GM19397 (cell line): ENCODE results near the gene NRDE2.
"Not testable (repeated sequence)": the region's sequence is repeated elsewhere in the genome, so short reads cannot be mapped to it uniquely, and the experiment has no call there.

Experiments used
- ATAC-seq: cut with Tn5 transposase; IDR thresholded peaks from one replicate; pipeline ENCODE4 v1.9.1; 2021; ENCODE audit warnings: mild to moderate bottlenecking, moderate library complexity; ENCODE audit not compliant: unreplicated experiment

NRDE2 gene

DNA sequence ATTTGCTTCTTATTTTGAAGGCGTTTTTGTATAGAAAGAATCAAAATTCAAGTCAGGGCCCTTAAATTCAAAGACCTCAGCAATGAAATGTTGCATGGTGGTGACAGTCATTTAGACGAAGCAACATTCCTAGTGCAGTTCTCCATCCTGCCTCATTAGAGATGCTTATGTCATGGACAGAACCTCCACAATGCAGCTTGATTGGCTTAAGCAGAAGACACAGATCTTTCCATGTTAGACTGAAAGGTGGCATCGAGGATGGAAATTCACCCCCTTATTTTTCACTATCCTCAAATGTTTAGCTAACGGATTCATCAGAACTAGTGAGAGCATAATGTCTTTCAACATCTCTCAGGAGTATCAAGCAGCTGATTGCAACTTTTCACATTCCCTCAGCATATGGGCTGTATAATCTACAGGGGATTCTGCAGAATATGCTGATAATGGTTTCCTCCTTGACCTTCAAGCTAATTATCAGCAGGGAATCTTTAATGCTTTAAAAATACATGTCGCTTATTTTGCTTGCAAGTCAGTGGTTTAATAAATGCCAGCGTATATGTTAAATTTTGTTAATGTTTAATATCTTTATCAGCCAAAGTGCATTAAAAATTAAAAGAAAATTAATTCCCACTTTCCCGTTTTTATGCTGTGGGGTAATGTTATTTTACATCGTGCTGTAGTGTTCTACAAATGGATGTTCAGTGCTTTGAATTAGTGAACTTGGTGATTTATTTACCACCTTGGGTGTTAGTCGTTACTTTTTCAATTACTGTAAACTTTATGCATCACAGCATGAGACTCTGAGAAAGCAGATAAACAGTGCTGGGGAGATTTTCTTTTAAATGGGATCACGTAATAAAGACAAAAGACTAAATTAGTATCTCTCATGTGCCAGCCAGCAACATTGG, 12.8 kb upstream of the NRDE2 start:
- ATAC-seq, result no peak

DNA sequence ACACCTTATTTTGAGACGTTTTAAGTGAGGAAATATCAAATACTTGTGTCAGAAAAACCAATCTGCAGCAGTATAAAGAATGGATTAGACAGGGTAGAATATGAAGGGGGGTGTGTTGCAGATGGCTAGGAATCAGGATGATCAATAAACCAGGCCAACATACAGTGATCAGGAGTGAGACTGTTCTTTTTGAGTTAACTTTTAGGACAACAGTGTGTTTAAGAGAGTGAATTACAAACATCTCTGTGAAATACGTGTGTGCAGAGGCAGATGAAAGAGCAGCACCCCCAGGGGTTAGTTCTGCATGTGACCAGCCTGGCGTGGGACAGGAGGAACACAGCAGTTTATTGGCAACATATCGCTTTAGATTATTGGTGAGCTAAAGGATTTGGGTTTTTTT, 10.6 kb upstream of the NRDE2 start:
- no peak for ATAC-seq

DNA sequence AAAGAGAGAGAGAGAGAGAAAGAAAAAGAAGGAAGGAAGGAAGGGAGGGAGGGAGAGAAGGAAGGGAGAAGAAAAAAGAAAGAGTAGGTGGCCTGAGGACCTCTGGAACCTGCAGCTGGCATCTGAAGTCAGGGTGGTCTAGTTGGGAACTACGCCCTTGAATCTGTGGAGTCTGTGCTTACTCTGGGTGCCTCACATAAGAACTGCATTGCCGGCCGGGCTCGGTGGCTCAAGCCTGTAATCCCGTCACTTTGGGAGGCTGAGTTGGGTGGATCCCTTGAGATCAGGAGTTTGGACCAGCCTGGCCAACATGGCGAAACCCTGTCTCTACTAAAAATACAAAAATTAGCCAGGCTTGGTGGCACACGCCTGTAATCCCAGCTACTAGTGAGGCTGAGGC, 10.0 kb upstream of the NRDE2 start:
- no peak for ATAC-seq

DNA sequence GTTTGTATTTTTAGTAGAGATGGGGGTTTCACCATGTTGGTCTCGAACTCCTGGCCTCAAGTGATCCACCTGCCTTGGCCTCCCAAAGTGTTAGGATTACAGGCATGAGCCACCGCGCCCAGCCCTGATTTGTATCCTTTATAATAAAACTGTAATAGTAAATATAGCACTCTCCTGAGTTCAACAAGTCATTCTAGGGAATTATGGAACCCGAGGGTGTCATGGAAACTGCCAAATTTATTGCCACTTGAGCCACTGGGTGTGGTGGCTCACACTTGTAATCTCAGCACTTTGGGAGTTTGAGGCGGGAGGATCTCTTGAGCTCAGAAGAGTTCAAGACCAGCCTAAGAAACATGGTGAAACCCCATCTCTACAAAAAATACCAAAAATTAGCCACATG, 9.5 kb upstream of the NRDE2 start:
- ATAC-seq, result not testable (repeated sequence)

DNA sequence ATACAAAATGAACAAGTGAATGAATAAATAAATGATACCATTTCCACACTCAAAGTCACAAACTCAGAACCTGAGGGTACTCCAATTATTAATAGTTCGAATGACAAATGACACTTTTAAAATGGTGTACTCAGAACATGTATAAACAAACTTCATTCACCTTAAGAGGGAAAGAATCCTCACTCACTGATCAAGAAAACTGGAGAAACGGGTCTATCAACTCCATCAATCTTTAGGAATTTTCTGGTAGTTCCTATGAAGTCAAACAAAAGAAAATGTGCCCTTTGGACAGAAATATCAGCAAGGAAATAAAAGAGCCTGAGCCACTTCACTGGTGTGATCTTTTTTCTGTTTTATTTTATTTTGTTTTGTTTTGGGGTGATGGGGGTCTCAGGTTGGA, 5.2 kb upstream of the NRDE2 start:
- no peak for ATAC-seq

DNA sequence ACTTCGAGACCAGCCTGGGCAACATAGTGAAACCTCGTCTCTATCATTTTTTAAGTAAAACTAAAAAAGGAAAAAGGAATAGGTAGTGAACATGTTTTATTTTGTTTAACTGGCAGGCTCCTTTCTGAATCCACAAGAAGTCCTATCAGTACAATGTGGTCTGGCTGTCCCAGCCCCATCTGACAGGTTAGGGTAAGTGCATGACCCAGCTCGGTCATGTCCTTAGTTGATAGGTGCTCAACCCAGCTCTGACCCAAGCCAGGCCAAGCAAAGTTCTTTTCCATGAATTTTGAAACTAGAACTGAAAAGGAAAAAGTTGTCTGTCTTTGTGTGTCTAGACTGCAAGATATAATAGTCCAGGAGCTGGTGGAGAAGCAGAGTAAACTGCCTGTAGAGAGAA, 4.7 kb upstream of the NRDE2 start:
- ATAC-seq, result no peak

DNA sequence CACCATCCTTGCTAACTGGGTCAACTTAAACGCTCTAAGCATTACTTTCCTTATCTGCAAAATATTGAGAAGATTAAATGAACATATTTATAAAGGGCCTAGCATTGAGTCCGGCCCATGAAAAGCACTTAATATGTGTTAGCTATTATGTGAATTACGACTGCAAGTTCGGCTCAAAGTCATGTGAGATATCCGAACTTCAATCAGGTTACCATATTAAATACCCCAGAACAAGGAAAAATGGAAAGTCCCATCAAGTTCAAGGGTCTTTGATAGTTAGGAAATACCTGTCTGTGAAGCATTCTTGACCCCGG, 487 bp upstream of the NRDE2 start:
- no peak for ATAC-seq

DNA sequence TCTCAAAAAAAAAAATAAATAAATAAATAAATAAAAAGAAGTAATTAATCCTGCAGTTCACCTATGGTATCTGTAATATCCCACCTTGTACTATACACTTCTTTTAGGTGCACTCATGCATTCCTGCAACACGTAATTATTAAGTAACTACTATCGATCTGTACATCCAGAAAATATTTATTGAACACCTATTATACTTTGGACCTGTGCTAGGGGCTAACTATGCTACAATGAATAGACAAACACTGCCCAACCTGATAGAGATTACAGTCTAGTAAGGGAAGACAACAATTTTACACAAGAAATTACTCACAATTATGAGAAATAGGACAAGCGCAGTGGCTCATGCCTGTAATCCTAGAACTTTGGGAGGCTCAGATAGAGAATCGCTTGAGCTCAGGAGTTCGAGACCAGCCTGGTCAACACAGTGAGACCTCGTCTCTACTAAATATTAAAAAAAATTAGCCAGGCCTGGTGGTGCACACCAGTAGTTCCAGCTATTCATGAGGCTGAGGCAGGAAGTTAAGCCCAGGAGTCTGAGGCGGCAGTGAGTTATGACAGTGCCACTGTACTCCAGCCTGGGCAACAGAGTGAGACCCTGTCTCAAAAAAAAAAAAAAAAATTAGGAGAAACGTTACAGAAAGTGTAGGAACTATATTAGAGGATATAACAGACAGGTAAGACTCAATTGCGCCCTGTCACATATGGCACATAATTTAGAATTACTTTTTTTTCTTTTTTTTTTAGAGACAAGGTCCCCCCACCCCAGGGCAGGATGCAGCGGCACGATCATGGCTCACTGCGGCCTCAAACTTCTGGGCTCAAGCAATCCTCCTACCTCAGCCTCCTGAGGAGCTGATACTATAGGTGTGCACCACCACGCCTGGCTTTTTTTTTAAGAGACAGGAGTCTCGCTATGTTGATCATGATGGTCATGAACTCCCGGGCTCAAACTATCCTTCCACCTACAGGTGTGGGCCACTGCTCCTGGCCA, 1.2 kb downstream of the NRDE2 start:
- no peak for ATAC-seq

DNA sequence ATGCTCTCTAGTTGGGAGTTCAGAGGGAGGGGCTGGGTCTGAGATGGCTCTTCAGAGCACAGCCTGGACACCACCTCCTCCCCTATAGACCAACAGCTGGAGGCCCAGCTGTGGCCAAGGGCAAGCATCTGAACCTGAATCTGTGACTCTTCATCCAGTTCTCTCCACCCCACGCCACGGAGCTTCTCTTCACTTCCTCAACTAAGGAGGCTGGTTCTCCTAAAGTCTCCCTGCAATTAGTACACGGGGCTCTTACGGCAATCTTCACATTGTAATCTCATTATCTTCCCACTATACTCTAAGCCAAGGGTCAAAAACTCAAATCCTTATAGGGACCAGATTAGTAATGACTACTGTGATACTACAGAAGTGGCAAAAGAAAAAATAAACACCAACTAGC, 9.8 kb downstream of the NRDE2 start:
- ATAC-seq, result no peak

DNA sequence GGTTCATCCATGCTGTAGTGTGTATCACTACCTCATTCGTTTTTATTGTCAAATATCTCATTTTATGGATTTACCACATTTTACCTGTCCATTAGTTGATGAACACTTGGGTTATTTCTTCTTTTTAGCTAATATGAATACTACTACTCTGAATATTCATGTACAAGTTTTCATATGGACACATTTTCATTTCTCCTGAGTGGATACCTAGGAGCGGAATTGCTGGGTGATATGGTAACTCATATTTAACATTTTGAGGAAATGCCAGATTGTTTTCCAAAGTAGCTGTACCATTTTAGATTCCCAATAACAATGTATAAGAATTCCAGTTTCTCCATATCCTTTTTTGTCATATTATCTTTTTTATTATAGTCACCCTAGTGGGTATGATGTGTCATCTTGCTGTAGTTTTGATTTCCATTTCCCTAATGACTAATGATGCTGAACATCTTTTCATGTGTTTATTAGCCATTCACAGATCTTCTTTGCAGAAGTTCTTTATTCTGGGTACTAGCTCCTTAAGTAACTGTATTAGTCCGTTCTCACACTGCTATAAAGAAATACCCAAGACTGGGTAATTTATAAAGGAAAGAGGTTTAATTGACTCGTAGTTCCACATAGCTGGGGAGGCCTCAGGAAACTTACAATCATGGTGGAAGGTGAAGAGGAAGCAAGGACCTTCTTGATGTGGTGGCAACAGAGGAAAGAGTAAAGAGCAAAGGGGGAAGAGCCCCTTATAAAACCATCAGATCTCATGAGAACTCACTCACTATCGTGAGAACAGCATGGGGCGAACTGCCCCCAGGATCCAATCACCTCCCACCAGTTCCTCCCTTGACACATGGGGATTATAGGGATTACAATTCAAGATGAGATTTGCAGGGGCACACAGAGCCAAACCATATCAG, 11.9 kb downstream of the NRDE2 start:
- ATAC-seq, result no peak

DNA sequence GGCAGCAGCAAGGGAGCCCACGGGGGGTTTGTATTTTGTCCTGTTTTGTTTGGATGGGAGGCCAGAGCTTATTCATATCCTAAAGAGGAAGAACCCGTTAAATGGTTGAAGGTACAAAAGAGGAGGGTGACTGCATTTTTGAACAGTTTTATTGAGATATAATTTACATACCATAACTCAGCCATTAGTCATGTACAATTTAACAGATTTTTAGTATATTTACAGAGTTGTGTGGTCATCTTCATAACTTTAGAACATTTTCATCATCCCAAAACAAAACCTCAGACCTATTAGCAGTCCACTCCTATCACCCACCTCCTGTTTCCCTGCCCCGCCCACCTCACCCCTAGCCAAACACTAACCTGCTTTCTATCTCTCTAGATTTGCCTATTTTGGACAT, 12.6 kb downstream of the NRDE2 start:
- ATAC-seq, result no peak

DNA sequence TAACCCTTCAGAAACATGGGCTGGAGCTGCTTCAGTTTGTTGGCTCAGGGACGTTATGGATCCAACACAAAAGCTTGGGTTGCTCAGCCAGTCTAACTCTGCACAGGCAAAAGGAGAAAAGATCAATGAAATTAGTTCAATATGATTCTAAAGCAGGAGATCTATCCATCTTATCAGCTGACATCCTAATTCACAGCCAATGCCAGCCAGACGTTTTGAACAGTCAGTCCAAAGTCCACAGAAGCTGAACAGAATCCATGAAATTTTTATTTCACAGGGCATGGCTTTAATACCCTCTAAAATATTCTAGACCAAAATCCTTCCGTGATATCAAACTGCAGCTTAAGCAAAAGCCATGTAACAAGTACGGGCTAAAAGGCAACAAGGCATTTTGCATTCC, 13.7 kb downstream of the NRDE2 start:
- no peak for ATAC-seq

DNA sequence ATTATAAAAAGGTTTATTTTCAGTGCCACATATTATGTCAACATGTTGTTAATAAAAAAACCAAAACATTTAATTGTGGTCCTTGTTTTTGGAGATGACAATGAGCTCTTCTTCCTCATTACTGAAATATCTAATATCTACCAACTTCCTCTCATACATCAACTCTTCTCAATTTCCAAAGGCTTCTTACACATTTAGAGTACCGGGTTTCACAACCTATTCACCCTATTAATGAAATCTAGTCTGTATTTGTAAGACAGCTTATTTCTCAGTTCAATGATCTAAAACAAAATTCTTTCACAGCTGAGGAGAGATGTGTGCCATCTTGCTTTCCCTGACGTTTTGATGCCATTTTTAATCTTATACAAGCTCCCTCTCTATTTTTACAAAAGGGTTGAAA, 14.5 kb downstream of the NRDE2 start:
- no peak for ATAC-seq

DNA sequence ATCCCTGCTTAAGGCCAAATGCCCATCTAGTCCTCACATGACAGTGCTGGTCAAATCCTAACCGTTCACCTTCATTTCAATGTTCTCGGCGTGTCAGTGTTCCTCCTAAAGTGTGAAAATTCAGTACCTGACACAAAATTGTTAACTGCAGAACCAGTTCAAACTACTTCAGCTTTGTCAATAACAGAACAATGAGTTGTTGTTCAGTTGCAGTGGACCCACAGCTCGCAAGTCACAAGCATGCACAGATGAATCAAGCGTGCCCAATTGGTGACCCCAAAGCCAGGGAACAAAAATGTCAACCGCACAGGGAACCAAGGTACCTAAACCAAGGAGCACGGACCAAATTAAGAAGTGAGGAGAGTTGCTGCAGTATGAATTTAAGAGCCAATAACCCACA, 23.2 kb downstream of the NRDE2 start:
- no peak for ATAC-seq

DNA sequence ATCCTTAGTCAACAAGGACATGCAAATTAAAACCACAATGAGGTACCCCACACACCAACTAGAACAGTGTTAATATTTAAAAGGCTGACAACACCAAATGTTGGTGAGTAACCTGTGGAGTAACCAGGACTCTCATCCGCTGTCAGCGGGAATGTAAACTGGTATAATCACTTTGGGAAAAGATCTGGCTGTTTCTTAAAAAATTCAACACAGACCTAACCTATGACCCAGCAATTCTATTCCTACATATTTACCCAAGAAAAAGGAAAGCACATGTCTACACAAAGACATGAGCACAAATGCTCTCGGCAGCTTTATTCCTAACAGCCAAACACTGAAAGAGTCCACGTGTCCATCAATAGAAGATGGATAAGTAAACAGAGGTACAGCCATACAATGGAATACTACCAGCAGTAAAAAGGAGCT, 26.6 kb downstream of the NRDE2 start:
- ATAC-seq, result no peak

DNA sequence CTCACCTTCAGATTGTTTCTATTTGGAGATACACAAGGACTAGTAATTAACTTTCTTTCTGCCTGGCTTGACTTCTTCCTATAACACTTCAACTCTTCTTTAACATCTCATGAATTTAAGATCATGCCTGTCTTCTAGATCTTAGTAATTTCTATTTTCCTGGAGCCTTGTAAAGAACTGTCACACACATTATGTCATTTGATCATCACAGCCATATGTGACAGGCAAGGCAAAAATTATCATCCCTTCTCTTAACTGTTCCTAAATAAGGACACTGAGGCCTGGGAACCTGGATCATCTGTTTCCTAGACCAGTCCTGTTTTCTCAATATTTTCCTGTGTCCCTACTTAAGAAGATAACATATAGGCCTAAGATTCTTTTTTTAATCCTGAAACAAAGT, 27.2 kb downstream of the NRDE2 start:
- no peak for ATAC-seq

DNA sequence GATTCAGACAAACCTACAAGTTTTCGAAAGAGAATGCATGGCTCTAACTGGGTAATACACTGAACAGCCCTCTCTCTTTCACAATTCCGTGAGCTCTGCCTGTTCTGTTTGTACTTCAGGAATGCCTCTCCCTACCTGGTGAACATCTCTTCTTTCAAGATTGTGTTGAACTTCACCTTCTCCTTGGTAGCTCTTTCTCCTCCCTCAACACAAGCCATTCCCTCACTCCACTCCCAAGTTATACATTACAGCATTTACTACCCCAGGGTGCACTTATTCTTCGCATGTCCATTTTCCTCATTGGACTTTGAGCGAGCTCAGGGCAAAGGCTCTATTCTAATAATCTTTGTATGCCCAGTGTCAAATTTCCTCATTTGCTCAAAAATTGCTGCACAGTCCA, 28.3 kb downstream of the NRDE2 start:
- ATAC-seq, result no peak

DNA sequence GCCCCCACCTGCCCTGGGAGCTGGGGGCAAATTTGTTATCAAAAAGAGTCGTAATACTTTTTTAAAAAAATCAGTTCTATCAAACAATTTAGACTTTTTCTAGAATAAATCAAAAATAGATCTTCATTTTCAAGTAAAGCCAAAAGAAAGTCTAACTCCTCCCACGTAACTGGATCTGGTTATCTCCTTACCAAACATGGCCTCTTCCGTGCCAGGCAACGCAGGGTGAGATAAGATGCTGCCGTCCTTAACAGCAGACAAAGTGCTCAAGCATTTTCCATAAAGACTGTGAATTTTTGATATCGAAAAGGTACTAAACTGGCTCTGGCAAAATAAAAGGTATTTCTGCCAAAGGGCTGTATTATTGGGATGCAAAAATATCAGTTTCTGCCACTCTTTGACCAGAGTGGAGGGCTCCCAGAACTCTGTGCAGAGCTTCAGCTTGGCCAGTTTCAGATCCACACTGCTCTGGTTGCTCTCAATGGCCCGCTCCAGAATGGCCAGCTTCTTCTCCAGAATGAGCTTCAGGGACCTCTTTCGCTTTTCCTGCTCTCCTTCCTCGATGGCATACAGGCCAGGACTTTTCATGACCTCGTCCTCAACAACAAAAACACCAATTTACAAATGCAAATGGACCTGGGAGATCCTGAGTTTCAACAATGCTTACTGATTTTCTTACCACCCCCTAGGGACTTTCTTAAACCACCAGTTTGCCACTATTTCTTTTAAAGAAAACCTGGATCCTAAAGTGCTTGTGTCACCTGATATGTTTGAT, 29.0 kb downstream of the NRDE2 start:
- ATAC-seq, result no peak

DNA sequence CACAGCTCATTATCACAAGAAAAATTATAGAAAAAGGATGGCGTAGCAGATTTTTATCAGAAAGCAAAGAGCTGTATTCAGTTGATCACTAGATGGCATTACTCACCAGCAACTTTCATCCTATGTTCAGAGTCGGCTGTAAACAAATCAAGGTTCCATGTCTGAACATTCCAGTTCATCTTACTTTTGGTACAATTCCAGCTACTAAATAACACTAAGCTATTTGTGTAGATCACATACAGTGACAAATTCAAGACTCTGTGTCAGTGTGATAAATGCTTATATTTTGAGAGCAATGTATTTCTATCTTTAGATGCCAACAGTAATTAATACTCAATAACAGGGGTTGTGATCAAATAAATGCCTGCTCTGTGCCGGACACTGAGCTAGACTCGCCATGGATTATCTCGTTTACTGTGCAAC, 30.1 kb downstream of the NRDE2 start:
- no peak for ATAC-seq

DNA sequence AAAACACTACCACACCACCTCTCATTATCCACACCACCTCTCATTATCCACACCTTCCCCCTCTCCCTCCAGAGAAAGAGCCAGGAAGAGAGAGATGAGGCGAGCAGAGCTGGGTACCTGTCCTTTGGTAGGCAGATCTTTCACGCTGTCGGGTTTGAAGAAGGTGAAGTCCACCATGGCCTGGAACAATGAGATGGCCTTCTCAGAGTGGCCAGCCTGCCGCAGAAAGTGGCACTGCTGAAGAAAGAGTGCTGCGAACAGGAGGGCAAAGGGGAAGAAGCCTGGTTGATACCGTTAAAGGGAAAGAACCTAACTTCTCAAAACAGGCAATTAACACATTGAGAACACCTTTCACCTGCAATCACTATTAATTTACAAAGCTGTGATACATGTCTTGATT, 30.6 kb downstream of the NRDE2 start:
- ATAC-seq, result no peak
